Activated CD4-positive, alpha-beta T cell treated with anti-CD3 and anti-CD28 coated beads, Interleukin-10, Interleukin-2, amounts not matched to agents 100 ng/mL and 50 ng/mL, durations not matched to agents 16 hours and 8 hours (primary cell): Measurements from ENCODE around the gene RGS9.

Experiments used
- DNase-seq: peaks from one replicate; pipeline ENCODE4 v3.0.0-alpha.2; 2020

Gene RGS9

GRCh38 chr17:65265276-65265675, 128.1 kb downstream of the RGS9 start:
- peak; percentile 32 for DNase-seq

- no peak for DNase-seq
Observed at GRCh38 chr17:65268832-65269231, 131.7 kb downstream of the RGS9 start.

- no peak for DNase-seq
Observed at GRCh38 chr17:65270499-65271253, 133.5 kb downstream of the RGS9 start.

DNA sequence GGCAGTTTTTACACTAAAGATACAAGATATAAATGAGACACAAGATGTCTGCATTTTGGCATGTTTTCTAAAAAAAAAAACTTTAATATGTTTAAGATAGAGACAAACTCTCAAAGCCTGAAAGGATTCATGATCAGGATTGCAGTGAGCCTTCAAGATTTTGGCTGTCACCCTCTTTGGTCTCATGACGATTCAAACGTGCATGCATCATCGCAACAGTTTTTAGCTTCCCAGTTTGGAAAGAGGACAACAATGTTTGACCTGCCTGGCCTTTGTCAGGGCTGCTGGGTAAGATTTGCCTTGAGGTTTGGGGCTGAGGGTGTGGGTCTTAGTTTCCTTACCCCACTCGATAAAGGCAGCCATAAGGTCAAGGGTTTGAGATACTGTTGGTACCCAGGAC, 134.1 kb downstream of the RGS9 start:
- DNase-seq, result no peak
